ENCODE data around the gene TMPRSS15. TPM values are rescaled to one million over a fixed set of nuclear protein-coding genes. Genes with fewer than 3 reads are reported as not detected.

TMPRSS15 gene
- total and polyA plus RNA-seq, 12 donors: 0.06 TPM; not detected in 11

DNA sequence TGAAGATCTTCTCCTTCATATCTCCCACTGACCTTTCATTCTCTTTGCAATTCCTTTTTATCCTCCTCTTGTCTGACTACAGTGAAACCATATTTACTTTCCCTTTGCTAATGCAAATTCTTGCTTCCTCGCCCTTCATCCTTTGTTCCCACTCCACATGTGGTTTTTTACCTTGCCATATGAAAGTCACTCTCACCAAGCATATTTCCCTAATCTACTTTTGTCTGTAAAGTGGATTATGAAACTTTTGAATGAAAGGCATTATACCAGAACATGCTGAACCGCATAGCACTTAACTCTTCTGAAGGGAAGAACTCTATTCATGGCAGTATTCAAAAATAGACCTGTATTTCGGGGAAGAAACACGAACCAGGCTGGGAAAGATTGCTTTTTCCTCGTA, 8.0 kb upstream of the TMPRSS15 start:
- TF ChIP-seq, protein P1, sequence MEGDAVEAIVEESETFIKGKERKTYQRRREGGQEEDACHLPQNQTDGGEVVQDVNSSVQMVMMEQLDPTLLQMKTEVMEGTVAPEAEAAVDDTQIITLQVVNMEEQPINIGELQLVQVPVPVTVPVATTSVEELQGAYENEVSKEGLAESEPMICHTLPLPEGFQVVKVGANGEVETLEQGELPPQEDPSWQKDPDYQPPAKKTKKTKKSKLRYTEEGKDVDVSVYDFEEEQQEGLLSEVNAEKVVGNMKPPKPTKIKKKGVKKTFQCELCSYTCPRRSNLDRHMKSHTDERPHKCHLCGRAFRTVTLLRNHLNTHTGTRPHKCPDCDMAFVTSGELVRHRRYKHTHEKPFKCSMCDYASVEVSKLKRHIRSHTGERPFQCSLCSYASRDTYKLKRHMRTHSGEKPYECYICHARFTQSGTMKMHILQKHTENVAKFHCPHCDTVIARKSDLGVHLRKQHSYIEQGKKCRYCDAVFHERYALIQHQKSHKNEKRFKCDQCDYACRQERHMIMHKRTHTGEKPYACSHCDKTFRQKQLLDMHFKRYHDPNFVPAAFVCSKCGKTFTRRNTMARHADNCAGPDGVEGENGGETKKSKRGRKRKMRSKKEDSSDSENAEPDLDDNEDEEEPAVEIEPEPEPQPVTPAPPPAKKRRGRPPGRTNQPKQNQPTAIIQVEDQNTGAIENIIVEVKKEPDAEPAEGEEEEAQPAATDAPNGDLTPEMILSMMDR (IDR thresholded peaks at IDR 0.05): no peak

DNA sequence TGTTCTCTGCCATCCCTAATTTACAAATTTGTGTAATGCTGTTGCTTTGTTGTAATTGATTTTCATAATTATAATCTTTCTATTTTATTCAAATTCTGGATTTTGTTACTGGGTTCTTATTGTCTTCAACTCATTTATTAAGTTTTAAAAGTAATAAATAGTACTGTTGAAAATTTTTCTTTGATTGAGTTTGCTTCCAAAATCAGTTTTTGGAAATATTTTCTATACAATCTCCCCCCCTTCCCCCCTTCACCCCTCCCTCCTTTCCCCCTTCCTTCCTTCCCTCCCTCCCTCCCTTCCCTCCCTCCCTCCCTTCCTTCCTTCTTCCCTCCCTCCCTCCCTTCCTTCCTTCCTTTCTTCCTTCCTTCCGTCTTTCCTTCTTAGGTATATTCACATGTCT, 6.0 kb upstream of the TMPRSS15 start:
- H3K4me3 ChIP-seq: no peak overlapping the region
- no peak for DNase-seq
- TF ChIP-seq, protein P1 (IDR thresholded peaks at IDR 0.05): no peak
- H3K36me3 ChIP-seq: no peaks in the 10 kb centered on the region
- ATAC-seq: no peak
- WGBS, 2 donors: 67 to 75% methylated on average over 1 of the region's 1 CpG
- no peak overlapping the region for H3K27ac ChIP-seq
- no peaks in the 10 kb centered on the region for H3K27me3 ChIP-seq
- intact Hi-C loops (cut with DNase I): no loop called here
- no peaks in the 10 kb centered on the region for H3K9me3 ChIP-seq
- H3K4me1 ChIP-seq: no peaks in the 10 kb centered on the region

More for the DNA sequence above, 8.0 kb upstream of the TMPRSS15 start:
- Histone ChIP-seq H3K27ac (no peak overlapping the region), H3K9me3 (no peaks in the 10 kb centered on the region), H3K36me3 (no peaks in the 10 kb centered on the region), H3K27me3 (no peaks in the 10 kb centered on the region), H3K4me1 (no peaks in the 10 kb centered on the region), H3K4me3 (no peak overlapping the region)
- WGBS, 2 donors: 25 to 28% methylated on average over 5 of the region's 5 CpGs
- no peak for DNase-seq
- intact Hi-C loops (cut with DNase I): no loop called here
- no peak for ATAC-seq

DNA sequence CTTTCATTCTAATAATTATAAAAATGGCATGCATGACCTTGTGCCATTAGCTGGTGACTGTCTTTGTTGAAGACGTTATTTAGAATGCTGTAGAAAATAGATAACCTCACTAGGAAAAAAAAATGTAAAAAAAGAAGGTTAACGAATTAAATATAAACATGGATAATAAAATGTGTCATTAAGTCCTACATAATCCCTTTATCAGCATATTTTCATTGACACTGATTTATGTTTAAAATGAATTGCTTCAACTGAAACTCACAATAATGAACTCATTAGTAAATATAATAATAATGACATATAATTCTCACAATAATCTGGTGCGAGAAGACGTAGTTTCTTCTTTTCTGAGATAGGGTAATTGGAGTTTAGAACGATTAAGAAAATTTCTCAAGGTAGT, 4.7 kb downstream of the TMPRSS15 start:
- Histone ChIP-seq H3K27me3 (no peaks in the 10 kb centered on the region), H3K27ac (no peak overlapping the region), H3K4me3 (no peak overlapping the region), H3K9me3 (peaks cover 0 to 15% (median 0%) of the 10 kb centered on the region in 11 donors), H3K4me1 (no peaks in the 10 kb centered on the region), H3K36me3 (no peaks in the 10 kb centered on the region)
- WGBS, 2 donors: 81 to 84% methylated on average over 5 of the region's 5 CpGs
- DNase-seq (no peak), ATAC-seq (no peak)
- intact Hi-C loops (cut with DNase I): no loop called here
- TF ChIP-seq, protein P1 (IDR thresholded peaks at IDR 0.05): no peak

DNA sequence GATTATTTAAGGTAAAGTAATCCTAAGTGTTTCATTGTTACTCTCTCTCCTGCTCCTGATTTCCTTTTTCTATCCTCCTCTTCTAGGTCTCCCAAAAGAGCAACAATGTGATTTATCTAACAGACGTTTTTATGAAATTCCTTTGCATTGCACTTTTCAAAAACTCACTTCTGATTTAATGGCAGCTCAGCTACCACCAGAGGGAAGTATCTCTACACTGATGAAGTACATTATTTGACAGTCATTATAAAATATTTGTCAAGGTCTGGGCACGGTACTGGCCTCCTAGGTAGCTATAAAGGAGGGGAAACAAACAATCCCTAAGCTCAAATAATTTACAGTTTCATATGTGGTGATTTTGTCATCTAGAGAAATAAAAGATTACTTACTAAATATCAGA, 15.6 kb downstream of the TMPRSS15 start:
- Histone ChIP-seq H3K4me3 (no peak overlapping the region), H3K4me1 (no peaks in the 10 kb centered on the region), H3K36me3 (no peaks in the 10 kb centered on the region), H3K9me3 (peaks cover 0 to 11% (median 0%) of the 10 kb centered on the region in 11 donors), H3K27me3 (no peaks in the 10 kb centered on the region), H3K27ac (no peak overlapping the region)
- TF ChIP-seq, protein P1 (IDR thresholded peaks at IDR 0.05): no peak
- intact Hi-C loops (cut with DNase I): no loop called here
- 36 to 44% methylated on average over 2 of the region's 2 CpGs for WGBS, 2 donors
- no peak for ATAC-seq
- no peak for DNase-seq

All from heart right ventricle (tissue), 16 donors.